Measurements from ENCODE around the gene ARGLU1. TPM values are rescaled to one million over a fixed set of nuclear protein-coding genes. Genes with fewer than 3 reads are reported as not detected.

ARGLU1 gene
- total RNA-seq, 2 donors from 2014 or later = 58.7 to 60.0 TPM

DNA sequence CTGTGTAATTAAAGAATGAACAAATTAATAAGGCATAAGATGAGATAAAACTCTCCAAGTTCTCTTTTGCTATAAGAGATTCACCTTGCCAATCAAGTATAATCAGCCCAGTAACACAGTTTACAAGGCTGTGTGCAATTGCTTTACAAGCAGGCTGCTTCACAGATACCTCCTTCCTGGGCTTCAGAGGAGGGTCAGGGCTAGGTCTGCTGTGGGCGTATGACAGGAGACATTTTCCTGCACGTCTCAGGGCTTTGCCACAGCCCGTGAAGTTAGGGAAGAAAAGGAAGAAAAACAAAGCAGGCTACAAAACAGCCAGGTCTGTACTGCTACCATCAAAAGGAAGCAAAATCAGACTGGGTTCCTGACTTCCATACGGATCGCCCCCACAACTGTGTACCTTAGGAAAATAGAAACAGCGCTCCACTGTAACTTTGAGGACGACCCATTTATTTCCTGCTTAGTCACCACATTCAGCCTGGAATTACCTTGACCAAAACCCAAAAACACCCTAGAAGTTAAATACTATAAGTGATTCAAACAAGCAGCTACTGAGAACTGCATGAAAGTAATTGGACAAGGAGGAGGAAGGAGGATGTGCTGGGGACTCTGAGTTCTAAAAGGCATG, 44.9 kb downstream of the ARGLU1 start:
- Histone ChIP-seq H3K27me3 (no peaks in the 10 kb centered on the region), H3K4me3 (no peak overlapping the region), H3K9ac (ENCODE audit: low read depth in 2 of 2, low read length in 2 of 2) (peak overlapping the region in 1 of 2 donors; percentile 43), H3K9me3 (no peaks in the 10 kb centered on the region), H3K27ac (peak overlapping the region; percentile 51), H3K36me3 (no peaks in the 10 kb centered on the region), H3K4me1 (peaks cover 4% of the 10 kb centered on the region)
- peak; percentile 41 for DNase-seq
- TF ChIP-seq CTCF (IDR thresholded peaks at IDR 0.05) = no peak
- intact Hi-C loops (cut with DNase I) = no loop called here

- Histone ChIP-seq H3K27ac (no peak overlapping the region), H3K27me3 (no peaks in the 10 kb centered on the region), H3K4me1 (peaks cover 4% of the 10 kb centered on the region), H3K4me3 (no peak overlapping the region), H3K9me3 (no peaks in the 10 kb centered on the region), H3K9ac (ENCODE audit: low read depth in 2 of 2, low read length in 2 of 2) (peak overlapping the region in 1 of 2 donors; percentile 43), H3K36me3 (no peaks in the 10 kb centered on the region)
- TF ChIP-seq CTCF (IDR thresholded peaks at IDR 0.05) = no peak
- intact Hi-C loops (cut with DNase I) = no loop called here
- no peak for DNase-seq
These were observed 45.7 kb downstream of the ARGLU1 start for GRCh38 chr13:106522112-106522705.

GRCh38 chr13:106521095-106521799, 46.7 kb downstream of the ARGLU1 start:
- H3K36me3 ChIP-seq = no peaks in the 10 kb centered on the region
- DNase-seq = no peak
- no peaks in the 10 kb centered on the region for H3K27me3 ChIP-seq
- no peaks in the 10 kb centered on the region for H3K9me3 ChIP-seq
- no peak overlapping the region for H3K4me3 ChIP-seq
- H3K27ac ChIP-seq = no peak overlapping the region
- intact Hi-C loops (cut with DNase I) = no loop called here
- no peak overlapping the region for H3K9ac ChIP-seq (ENCODE audit: low read depth in 2 of 2, low read length in 2 of 2)
- TF ChIP-seq CTCF (IDR thresholded peaks at IDR 0.05) = no peak
- H3K4me1 ChIP-seq = peaks cover 4% of the 10 kb centered on the region

GRCh38 chr13:106520251-106521054, 47.5 kb downstream of the ARGLU1 start:
- TF ChIP-seq CTCF (IDR thresholded peaks at IDR 0.05) = peak; percentile 13
- H3K9me3 ChIP-seq = no peaks in the 10 kb centered on the region
- H3K4me1 ChIP-seq = peaks cover 4% of the 10 kb centered on the region
- no peak overlapping the region for H3K4me3 ChIP-seq
- H3K27me3 ChIP-seq = no peaks in the 10 kb centered on the region
- peak overlapping the region in 1 of 2 donors; percentile 23 for H3K9ac ChIP-seq (ENCODE audit: low read depth in 2 of 2, low read length in 2 of 2)
- H3K36me3 ChIP-seq = no peaks in the 10 kb centered on the region
- no peak for DNase-seq
- intact Hi-C loops (cut with DNase I) = no loop called here
- H3K27ac ChIP-seq = no peak overlapping the region

DNA sequence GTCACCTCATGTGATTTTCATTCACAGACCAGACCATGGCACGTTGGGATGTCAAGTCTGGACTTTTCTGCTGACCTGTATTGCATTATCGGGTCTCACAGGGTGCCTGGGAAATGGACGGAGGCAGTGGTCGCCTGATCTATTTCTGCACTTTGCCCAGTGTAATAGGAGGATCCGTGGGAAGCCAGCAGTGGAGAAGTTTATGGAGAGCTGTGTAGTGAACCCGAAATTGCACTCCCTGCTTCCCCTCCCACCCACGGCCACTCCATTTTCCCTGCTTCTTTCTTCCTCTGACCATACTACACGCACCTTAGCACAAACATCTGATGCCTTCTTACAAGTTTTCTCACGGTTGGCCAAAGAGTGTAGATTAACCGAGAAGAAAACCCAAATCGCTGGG, 49.4 kb downstream of the ARGLU1 start:
- TF ChIP-seq CTCF (IDR thresholded peaks at IDR 0.05) = no peak
- Histone ChIP-seq H3K4me3 (no peak overlapping the region), H3K27me3 (no peaks in the 10 kb centered on the region), H3K9me3 (no peaks in the 10 kb centered on the region), H3K9ac (ENCODE audit: low read depth in 2 of 2, low read length in 2 of 2) (no peak overlapping the region), H3K27ac (no peak overlapping the region), H3K4me1 (peaks cover 4% of the 10 kb centered on the region), H3K36me3 (no peaks in the 10 kb centered on the region)
- intact Hi-C loops (cut with DNase I) = no loop called here
- DNase-seq = no peak
